IMR-90 (cell line): ENCODE data around the gene RFT1. TPM values are rescaled to one million over a fixed set of nuclear protein-coding genes. Genes with fewer than 3 reads are reported as not detected.

Experiments
- ATAC-seq: fragments of 200-7000 bp; cut with Tn5 transposase; 2 replicates; pipeline ENCODE4 v1.9.1; 2020; ENCODE audit warnings: low read depth, mild to moderate bottlenecking, moderate library complexity
- BruUV-seq: library from RNA; stranded (reverse); fragments of 400-500 nt; replicated peaks from 2 replicates; lab custom pipeline; 2021; lab: Mats Ljungman, UMichigan
- CTCF ChIA-PET: fragments of 300-600 bp; formaldehyde crosslinking; extraction: SDS; loops from one replicate; lab custom pipeline; 2021; ENCODE audit warnings: antibody characterized with exemption; lab: Yijun Ruan, JAX
- POLR2A ChIA-PET: fragments of 300-600 bp; sonication (Branson Sonifier 250); formaldehyde crosslinking; loops from one replicate; lab custom pipeline; 2022; ENCODE audit warnings: antibody characterized with exemption; ENCODE audit not compliant: unreplicated experiment; lab: Charles Lee
- DNase-seq: peaks from one replicate; pipeline ENCODE4 v3.0.0; 2013
- H2AFZ ChIP-seq: replicated peaks from 2 replicates; pipeline ENCODE3; 2013; ENCODE audit warnings: low read length, mild to moderate bottlenecking; ENCODE audit not compliant: poor library complexity
- H2AK5ac ChIP-seq: 2 replicates; pipeline ENCODE4 v1.6.1; 2013; ENCODE audit warnings: low read depth, low read length, inconsistent platforms
- H2AK9ac ChIP-seq: replicated peaks from 2 replicates; pipeline ENCODE3; 2013; ENCODE audit warnings: mild to moderate bottlenecking, low read depth, low read length, moderate library complexity; ENCODE audit not compliant: poor library complexity
- H2BK120ac ChIP-seq: 2 replicates; pipeline ENCODE4 v1.6.1; 2013; ENCODE audit warnings: low read depth, low read length, inconsistent platforms
- H2BK15ac ChIP-seq: 3 replicates; pipeline ENCODE4 v1.6.1; 2013; ENCODE audit warnings: low read depth, low read length, inconsistent platforms
- H2BK20ac ChIP-seq: 2 replicates; pipeline ENCODE4 v1.6.1; 2013; ENCODE audit warnings: low read depth, mild to moderate bottlenecking, inconsistent platforms, low read length, moderate library complexity
- H2BK5ac ChIP-seq: 2 replicates; pipeline ENCODE4 v1.6.1; 2013; ENCODE audit warnings: mild to moderate bottlenecking, low read depth, low read length, inconsistent platforms; ENCODE audit not compliant: poor library complexity, severe bottlenecking
- H3K14ac ChIP-seq: replicated peaks from 2 replicates; pipeline ENCODE4 v1.6.1; 2013; ENCODE audit warnings: low read depth, low read length, inconsistent platforms
- H3K18ac ChIP-seq: 2 replicates; pipeline ENCODE4 v1.6.1; 2013; ENCODE audit warnings: low read depth, low read length, control low read depth
- H3K23ac ChIP-seq: 2 replicates; pipeline ENCODE4 v1.6.1; 2013; ENCODE audit warnings: low read depth, low read length, inconsistent platforms
- H3K27ac ChIP-seq: 2 replicates; pipeline ENCODE4 v1.5.1; 2013; ENCODE audit warnings: mild to moderate bottlenecking, control low read depth, low read length; ENCODE audit not compliant: insufficient read depth
- H3K27me3 ChIP-seq: 2 replicates; pipeline ENCODE4 v1.6.1; 2013; ENCODE audit warnings: low read length; ENCODE audit not compliant: control insufficient read depth, insufficient read depth
- H3K36me3 ChIP-seq: 2 replicates; pipeline ENCODE4 v1.6.1; 2013; ENCODE audit warnings: low read length, mixed read lengths; ENCODE audit not compliant: control insufficient read depth, insufficient read depth
- H3K4ac ChIP-seq: 2 replicates; pipeline ENCODE4 v1.6.1; 2013; ENCODE audit warnings: low read depth, low read length, inconsistent platforms
- H3K4me1 ChIP-seq: 2 replicates; pipeline ENCODE4 v1.6.1; 2013; ENCODE audit warnings: low read length, mixed read lengths; ENCODE audit not compliant: control insufficient read depth, insufficient read depth
- H3K4me2 ChIP-seq: 2 replicates; pipeline ENCODE4 v1.6.1; 2013; ENCODE audit warnings: low read depth, mild to moderate bottlenecking, control low read depth, low read length, moderate library complexity
- H3K4me3 ChIP-seq: 2 replicates; pipeline ENCODE4 v1.5.1; 2013; ENCODE audit warnings: low read depth, mild to moderate bottlenecking, control low read depth, low read length, moderate library complexity; ENCODE audit not compliant: insufficient read depth
- H3K56ac ChIP-seq: 2 replicates; pipeline ENCODE4 v1.6.1; 2013; ENCODE audit warnings: low read length, inconsistent platforms; ENCODE audit not compliant: insufficient read depth; ENCODE audit errors: extremely low read depth
- H3K79me1 ChIP-seq, 2 experiments: 2 replicates each; pipeline ENCODE4 v1.6.1; 2013; ENCODE audit warnings: low read length in 2 of 2, inconsistent platforms in 1 of 2, low read depth in 1 of 2
- H3K9ac ChIP-seq: 2 replicates; pipeline ENCODE4 v1.6.1; 2013; ENCODE audit warnings: low read depth, low read length, control low read depth
- H3K9me1 ChIP-seq: 2 replicates; pipeline ENCODE4 v1.6.1; 2013; ENCODE audit warnings: low read length, inconsistent platforms; ENCODE audit not compliant: insufficient read depth
- H3K9me3 ChIP-seq: 2 replicates; pipeline ENCODE4 v1.6.1; 2013; ENCODE audit warnings: low read length; ENCODE audit not compliant: control insufficient read depth, insufficient read depth
- H4K20me1 ChIP-seq: 2 replicates; pipeline ENCODE4 v1.6.1; 2013; ENCODE audit warnings: low read length, inconsistent platforms; ENCODE audit not compliant: insufficient read depth
- H4K5ac ChIP-seq: 2 replicates; pipeline ENCODE4 v1.6.1; 2013; ENCODE audit warnings: mild to moderate bottlenecking, low read depth, low read length, control low read depth
- H4K8ac ChIP-seq, 2 experiments: 2 replicates each; pipeline ENCODE4 v1.6.1; 2013; ENCODE audit warnings: low read depth in 2 of 2, low read length in 2 of 2, control low read depth in 1 of 2, inconsistent platforms in 1 of 2
- H4K91ac ChIP-seq: 2 replicates; pipeline ENCODE4 v1.6.1; 2013; ENCODE audit warnings: low read depth, low read length, inconsistent platforms; ENCODE audit not compliant: insufficient read depth
- CEBPB ChIP-seq: IDR thresholded peaks from 2 replicates; pipeline ENCODE4 v1.6.1; 2012; ENCODE audit warnings: low read depth, low read length, improper control_type of control experiment
- CHD1 ChIP-seq: IDR thresholded peaks from 2 replicates; pipeline ENCODE4 v1.6.1; 2012; ENCODE audit warnings: low read depth, low read length, improper control_type of control experiment
- MAFK ChIP-seq: IDR thresholded peaks from 2 replicates; pipeline ENCODE4 v1.6.1; 2012; ENCODE audit warnings: low read depth, low read length, improper control_type of control experiment
- MXI1 ChIP-seq: IDR thresholded peaks from 2 replicates; pipeline ENCODE4 v1.6.1; 2012; ENCODE audit warnings: low read depth, mild to moderate bottlenecking, low read length, moderate library complexity, borderline replicate concordance
- NFE2L2 ChIP-seq: fragments of 150-350 bp; IDR thresholded peaks from 2 replicates; pipeline ENCODE4 v1.6.1; 2016; ENCODE audit warnings: low read depth, mild to moderate bottlenecking, low read length
- RAD21 ChIP-seq: IDR thresholded peaks from 2 replicates; pipeline ENCODE4 v1.6.1; 2012; ENCODE audit warnings: low read length, improper control_type of control experiment
- RCOR1 ChIP-seq: IDR thresholded peaks from 2 replicates; pipeline ENCODE4 v1.6.1; 2012; ENCODE audit warnings: mild to moderate bottlenecking, low read length, improper control_type of control experiment; ENCODE audit not compliant: insufficient replicate concordance
- RFX5 ChIP-seq: IDR thresholded peaks from 2 replicates; pipeline ENCODE4 v1.8.0; 2012; ENCODE audit warnings: low read depth, mild to moderate bottlenecking, low read length, moderate library complexity
- SMC3 ChIP-seq: fragments of 150-350 bp; IDR thresholded peaks from 2 replicates; pipeline ENCODE4 v1.6.1; 2016; ENCODE audit warnings: low read depth, mild to moderate bottlenecking, antibody characterized with exemption, low read length, moderate library complexity
- USF2 ChIP-seq: fragments of 150-350 bp; IDR thresholded peaks from 2 replicates; pipeline ENCODE4 v1.6.1; 2017; ENCODE audit warnings: mild to moderate bottlenecking, antibody characterized with exemption, low read length, low read depth
- WGBS, 2 experiments: methylation state at CpG; one replicate each; pipeline versions ENCODE4 v1.1.5 to v1.1.7; 2013; ENCODE audit warnings: missing lambda C conversion rate in 2 of 2; ENCODE audit not compliant: insufficient read length in 1 of 2; ENCODE audit errors: extremely low coverage in 2 of 2; 5-methylcytosine and 5-hydroxymethylcytosine counted together
- dilution Hi-C: fragments of 300-500 bp; cut with HindIII; formaldehyde crosslinking; loops from one replicate; pipeline ENCODE4 v1.14.3; 2018; ENCODE audit warnings: low sequenced_read_pairs; ENCODE audit not compliant: unreplicated experiment
- in situ Hi-C: fragments of 300-500 bp; cut with MboI; formaldehyde crosslinking; loops from 3 replicates; pipeline ENCODE4 v1.14.3; 2019; ENCODE audit warnings: low sequenced_read_pairs, inconsistent platforms, mixed read lengths
- intact Hi-C: fragments of 100-400 bp; cut with micrococcal nuclease; formaldehyde crosslinking; loops from 2 replicates; pipeline ENCODE4 v1.10.0; 2022
- polyA plus RNA-seq, 3 experiments: library from polyadenylated mRNA; depleted of rRNA; stranded (reverse); fragments of >200 nt; gene quantifications; 2 replicates each; pipeline ENCODE4 v1.2.3, GENCODE V29; 2012; ENCODE audit warnings: low replicate concordance in 1 of 3
- total RNA-seq: library from RNA; depleted of rRNA; stranded (reverse); fragments of >200 nt; gene quantifications from 2 replicates; pipeline ENCODE4 v1.2.3, GENCODE V29; 2012

RFT1 gene
- total and polyA plus RNA-seq, 2 of the 4 experiments (the other 2 are of a cell fraction), result 14.5 to 23.5 TPM

- Histone ChIP-seq H3K18ac (peak overlapping the region; percentile 1; the same call in 1 of the 2 replicates), H2BK5ac (peak overlapping the region; percentile 3), H3K9me1 (peaks cover 14% of the 10 kb centered on the region), H3K36me3 (0 out of 2 replicates have a peak, but pooled peaks cover 2% of the 10 kb centered on the region), H2BK120ac (peak overlapping the region; percentile 13; the same call in 1 of the 2 replicates), H3K56ac (no peak overlapping the region; the same call in 1 of the 2 replicates), H4K5ac (peak overlapping the region; percentile 67; the same call in 1 of the 2 replicates), H2AK9ac (peak overlapping the region; percentile 93), H2AFZ (peak overlapping the region; percentile 94), H3K23ac (peak overlapping the region; percentile 88), H2BK15ac (no peak overlapping the region), H3K4me2 (peak overlapping the region; percentile 57), H3K4me1 (peaks cover 23% of the 10 kb centered on the region), H3K27me3 (peaks cover 14% of the 10 kb centered on the region), H3K79me1 (peaks cover 12 to 35% of the 10 kb centered on the region in 2 experiments; a peak in 3 of 4 replicates), H4K8ac (peak overlapping the region in 1 of 2 experiments; percentile 61; a peak in 1 of 4 replicates), H3K9ac (peak overlapping the region; percentile 83), H3K4me3 (peak overlapping the region; percentile 99), H2BK20ac (no peak overlapping the region), H4K91ac (no peak overlapping the region), H3K4ac (peak overlapping the region; percentile 71), H3K27ac (peak overlapping the region; percentile 51; the same call in 1 of the 2 replicates), H3K14ac (peak overlapping the region; percentile 74; the same call in 1 of the 2 replicates), H3K9me3 (no peaks in the 10 kb centered on the region), H2AK5ac (no peak overlapping the region), H4K20me1 (peaks cover 9% of the 10 kb centered on the region; the same call in 1 of the 2 replicates)
- intact Hi-C loops, result loop anchor here (2.0 kb wide), 1 partner anchor 35 kb away; no protein-coding TSS in a partner anchor
- in situ Hi-C loops, result no loop called here
- TF ChIP-seq MXI1, result no peak
- TF ChIP-seq RAD21, result no peak
- TF ChIP-seq NFE2L2, result no peak
- TF ChIP-seq CEBPB, result no peak
- TF ChIP-seq RCOR1, result no peak
- TF ChIP-seq RFX5, result no peak
- TF ChIP-seq MAFK, result no peak
- TF ChIP-seq USF2, result no peak
- no peak for TF ChIP-seq SMC3
- no peak for TF ChIP-seq CHD1
- CTCF ChIA-PET, result no interaction called here
- BruUV-seq, result no TSS peak
- ATAC-seq, result peak; percentile 25
- WGBS, 2 experiments, result 2% methylated on average over 13 of the region's 41 CpGs; no CpG with 5 or more reads in 1 of the 2 experiments
- no peak for DNase-seq
- dilution Hi-C loops, result no loop called here
- POLR2A ChIA-PET, result no interaction called here
Measured at GRCh38 chr3:53161450-53161819, 31.2 kb upstream of the RFT1 start.
